MV-4-11 (cell line): ENCODE results near the gene CUX1.
"Not testable (repeated sequence)": the region's sequence is repeated elsewhere in the genome, so short reads cannot be mapped to it uniquely, and the experiment has no call there.

ENCODE experiments used
- DNase-seq: peaks from one replicate; lab custom pipeline; 2025; lab: John Stamatoyannopoulos, UW

The CUX1 gene

GRCh38 chr7:102211590-102212550 is 394.4 kb downstream of the CUX1 start:
- DNase-seq, result no peak

GRCh38 chr7:102214477-102215072 is 397.1 kb downstream of the CUX1 start:
- DNase-seq, result no peak

GRCh38 chr7:102215256-102215655 is 397.8 kb downstream of the CUX1 start:
- no peak for DNase-seq

GRCh38 chr7:102215711-102216110 is 398.3 kb downstream of the CUX1 start:
- DNase-seq, result no peak

- no peak for DNase-seq
Observed at GRCh38 chr7:102216573-102217314, 399.3 kb downstream of the CUX1 start.

GRCh38 chr7:102220229-102220850 is 402.9 kb downstream of the CUX1 start:
- no peak for DNase-seq

GRCh38 chr7:102220960-102221800 is 403.8 kb downstream of the CUX1 start:
- no peak for DNase-seq

GRCh38 chr7:102221961-102222360 is 404.5 kb downstream of the CUX1 start:
- no peak for DNase-seq

GRCh38 chr7:102222445-102222844 is 405.0 kb downstream of the CUX1 start:
- peak; percentile 3 for DNase-seq

- no peak for DNase-seq
Observed at GRCh38 chr7:102223184-102223583, 405.8 kb downstream of the CUX1 start.

GRCh38 chr7:102225025-102225424 is 407.6 kb downstream of the CUX1 start:
- DNase-seq, result no peak

- DNase-seq, result no peak
Observed at GRCh38 chr7:102227371-102227770, 409.9 kb downstream of the CUX1 start.

- no peak for DNase-seq
Observed at GRCh38 chr7:102228935-102229334, 411.5 kb downstream of the CUX1 start.

GRCh38 chr7:102230162-102230561 is 412.7 kb downstream of the CUX1 start:
- DNase-seq, result not testable (repeated sequence)

GRCh38 chr7:102230593-102230992 is 413.2 kb downstream of the CUX1 start:
- DNase-seq, result no peak

GRCh38 chr7:102232611-102233286 is 415.3 kb downstream of the CUX1 start:
- no peak for DNase-seq

GRCh38 chr7:102234131-102234530 is 416.7 kb downstream of the CUX1 start:
- no peak for DNase-seq

- DNase-seq, result no peak
Observed at GRCh38 chr7:102234801-102235550, 417.6 kb downstream of the CUX1 start.

GRCh38 chr7:102236102-102236501 is 418.7 kb downstream of the CUX1 start:
- DNase-seq, result no peak
